ENCODE results near the gene FAM3D. TPM values are rescaled to one million over a fixed set of nuclear protein-coding genes. Genes with fewer than 3 reads are reported as not detected.

Gene FAM3D
- total RNA-seq, 1 donor from 2014 or later = not detected

DNA sequence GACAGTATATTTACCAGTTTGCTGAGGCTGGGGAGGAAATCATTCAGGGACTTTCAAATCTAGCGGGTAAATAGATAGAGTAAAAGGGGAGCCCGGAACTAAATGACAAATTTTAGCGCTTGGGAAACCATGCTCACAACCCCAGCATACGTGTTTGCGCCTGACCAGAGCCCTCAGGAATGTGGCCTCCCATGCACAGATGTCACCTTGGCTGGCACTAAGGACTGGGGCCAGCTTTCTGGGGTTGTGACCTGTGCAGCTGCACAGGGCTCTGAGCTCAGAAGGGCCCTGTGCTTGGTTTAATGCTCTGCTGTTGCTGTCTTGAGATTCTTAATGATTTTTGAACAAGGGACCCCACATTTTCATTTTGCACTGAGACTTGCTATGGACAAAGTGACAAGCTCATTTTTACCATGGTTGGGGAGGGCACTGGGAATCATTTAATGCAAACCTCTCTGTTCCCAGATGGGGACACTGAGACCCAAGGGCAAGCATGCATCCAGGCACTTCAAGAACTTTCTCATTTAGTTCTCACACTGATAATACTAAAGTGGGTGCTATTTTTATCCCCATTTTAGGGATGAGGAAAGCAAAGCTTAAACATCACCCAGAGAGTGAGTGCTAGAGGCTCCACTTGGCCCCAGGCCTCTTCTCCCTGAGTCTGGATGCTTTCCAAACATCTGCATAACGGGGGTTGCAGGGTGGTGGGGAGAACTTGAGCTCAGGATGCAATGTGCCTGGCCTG is 45.3 kb downstream of the FAM3D start:
- DNase-seq (ENCODE audit: missing footprints) (no peak), ATAC-seq (peak; percentile 38)
- intact Hi-C loops (cut with DNase I) = no loop called here

DNA sequence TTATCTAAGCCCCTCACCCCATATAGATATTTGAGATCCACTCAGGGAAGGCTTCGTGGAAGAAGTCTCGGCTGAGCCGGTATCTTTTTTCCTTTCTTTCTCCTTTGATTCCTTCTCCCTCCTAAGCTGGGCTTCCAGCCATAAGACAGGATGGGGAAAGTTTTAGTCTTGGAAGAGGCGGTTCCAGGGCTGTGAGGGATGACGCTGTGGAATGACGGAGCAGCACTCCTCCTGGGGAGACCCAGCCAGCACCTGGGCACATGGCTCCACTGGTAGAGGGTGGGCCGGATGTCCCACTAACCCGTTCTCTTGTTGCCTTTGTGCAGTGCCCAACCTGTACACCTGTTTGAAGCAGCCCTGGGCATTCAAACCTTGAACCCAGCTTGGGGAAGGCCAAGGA is 46.2 kb downstream of the FAM3D start:
- intact Hi-C loops (cut with DNase I) = no loop called here
- ATAC-seq (no peak), DNase-seq (ENCODE audit: missing footprints) (no peak)

DNA sequence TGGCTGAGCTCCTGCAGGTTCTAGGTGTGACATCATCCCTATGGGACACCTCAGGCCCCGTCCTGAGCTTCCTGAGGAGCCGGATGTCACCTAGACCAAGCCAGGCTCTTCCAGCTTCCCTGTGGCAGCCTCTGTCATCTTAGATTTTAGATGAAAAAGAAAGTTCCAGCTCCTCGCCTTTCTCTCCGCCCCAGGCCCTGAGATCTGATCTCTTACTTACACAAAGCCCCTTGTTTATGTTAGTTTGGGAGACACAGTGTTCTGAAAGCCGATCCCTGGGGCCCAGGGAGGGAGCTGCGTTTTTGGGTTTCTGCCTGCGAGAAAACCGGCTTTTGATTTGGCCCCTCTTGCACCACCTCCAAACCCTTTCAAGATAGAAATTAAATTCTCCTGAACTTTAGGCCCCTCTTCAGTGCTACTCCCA is 49.2 kb downstream of the FAM3D start:
- peak; percentile 58 for ATAC-seq
- intact Hi-C loops (cut with DNase I) = no loop called here

DNA sequence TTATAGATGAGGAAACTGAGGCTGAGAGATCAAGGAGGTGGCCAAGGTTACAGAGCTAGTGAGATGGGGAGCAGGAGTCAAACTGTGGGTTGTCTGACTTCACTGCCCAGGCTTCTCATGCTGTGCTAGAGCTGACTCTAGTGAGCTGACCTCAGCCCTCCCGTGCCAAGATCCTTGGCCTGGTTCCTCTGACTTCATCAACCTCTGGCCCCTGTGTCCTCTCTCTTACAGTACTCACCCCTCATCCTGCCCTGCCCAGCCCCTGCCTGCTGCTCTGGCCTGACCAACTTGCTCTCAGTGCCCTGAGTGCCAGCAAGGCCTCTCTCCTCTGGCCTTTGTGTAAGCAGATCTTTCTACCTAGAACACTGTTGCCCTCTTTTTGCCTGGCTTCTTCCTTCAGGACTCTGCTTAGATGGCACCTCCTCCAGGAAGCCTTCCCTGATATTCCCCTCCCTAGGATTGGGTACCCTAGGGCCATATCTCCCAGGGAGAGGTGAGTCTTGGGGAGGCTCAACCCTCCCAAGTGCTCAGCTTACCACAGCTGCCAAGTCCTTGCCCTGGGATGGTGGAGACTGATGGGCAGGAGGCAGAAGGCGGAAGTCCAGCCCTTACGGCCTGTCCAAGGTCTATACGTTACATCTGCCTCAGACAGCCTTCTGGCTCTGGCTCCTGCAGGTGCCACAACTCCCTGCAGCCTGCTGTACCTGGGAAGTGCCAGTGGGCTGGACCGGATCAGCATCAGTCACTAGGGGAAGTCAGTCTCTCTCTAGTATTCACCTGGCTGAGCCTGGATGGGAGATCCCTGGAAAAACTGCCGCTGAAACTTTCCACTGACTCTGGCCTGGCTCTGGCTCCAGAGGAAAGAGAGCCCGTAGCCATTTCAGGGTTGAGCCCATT is 53.1 kb downstream of the FAM3D start:
- peak; percentile 35 for ATAC-seq
- intact Hi-C loops (cut with DNase I) = no loop called here
- no peak for DNase-seq (ENCODE audit: missing footprints)

More for the DNA sequence above, 49.2 kb downstream of the FAM3D start:
- no peak for DNase-seq (ENCODE audit: missing footprints)

DNA sequence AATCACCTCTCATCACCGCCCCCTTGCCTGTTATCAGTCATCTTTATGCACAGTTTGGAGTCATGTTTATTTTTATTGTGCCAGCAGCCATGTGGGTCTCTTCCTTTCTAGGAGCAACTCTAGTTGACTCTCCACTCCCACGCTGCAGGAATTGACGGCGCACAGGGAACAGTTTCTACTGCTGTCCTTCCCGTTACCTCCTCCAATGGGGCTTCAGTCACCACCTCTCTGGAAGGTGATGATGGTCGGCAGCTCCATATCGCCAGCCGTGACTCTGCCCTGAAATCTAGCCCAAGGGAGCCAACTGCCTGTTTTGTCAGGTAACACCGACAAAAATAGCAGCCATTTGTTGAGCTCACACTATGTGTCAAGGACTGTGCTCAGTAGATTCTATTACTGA is 53.7 kb downstream of the FAM3D start:
- intact Hi-C loops (cut with DNase I) = no loop called here
- DNase-seq (ENCODE audit: missing footprints) = no peak
- ATAC-seq = peak; percentile 48

DNA sequence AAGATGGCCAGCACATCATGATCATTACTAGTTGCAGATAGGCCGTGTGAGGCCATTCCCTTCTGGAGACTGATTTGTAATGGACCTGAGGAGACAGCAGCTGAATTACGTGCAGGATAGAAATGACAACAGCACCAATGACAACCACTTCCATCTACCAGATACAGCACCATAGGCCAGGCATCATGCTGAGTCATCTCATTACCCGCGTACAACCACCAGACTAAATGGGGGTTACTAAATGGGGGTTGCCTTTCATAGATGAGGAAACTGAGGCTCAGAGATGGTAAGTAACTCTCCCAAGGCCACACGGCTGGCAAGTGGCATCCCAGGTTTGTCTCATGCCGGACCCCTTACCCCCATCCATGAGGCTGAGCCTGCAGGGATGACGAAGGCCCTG is 56.6 kb downstream of the FAM3D start:
- ATAC-seq = peak; percentile 24
- no peak for DNase-seq (ENCODE audit: missing footprints)
- intact Hi-C loops (cut with DNase I) = loop anchor here (2.0 kb wide), 1 partner anchor 15 kb away; no protein-coding TSS in a partner anchor

DNA sequence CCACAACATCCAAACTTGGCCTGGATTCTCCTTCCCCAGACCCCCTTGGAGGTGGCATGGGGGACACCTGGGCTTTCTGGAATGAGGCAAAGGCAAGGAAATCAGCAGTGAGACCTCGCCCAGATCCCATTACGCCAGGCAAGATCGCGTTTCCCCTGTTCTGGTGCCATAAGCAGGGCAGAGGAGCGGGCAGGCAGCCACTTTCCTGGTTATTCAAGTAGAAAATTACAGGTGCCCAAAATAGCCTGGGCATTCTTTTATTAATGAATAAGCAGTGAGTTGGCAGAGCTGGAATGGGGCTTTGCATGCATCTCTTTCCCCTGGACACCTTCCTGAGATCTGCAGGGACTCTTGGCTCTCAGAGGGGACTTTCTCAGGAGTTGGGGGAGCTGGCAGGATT is 57.9 kb downstream of the FAM3D start:
- no peak for DNase-seq (ENCODE audit: missing footprints)
- ATAC-seq = peak; percentile 42
- intact Hi-C loops (cut with DNase I) = no loop called here

DNA sequence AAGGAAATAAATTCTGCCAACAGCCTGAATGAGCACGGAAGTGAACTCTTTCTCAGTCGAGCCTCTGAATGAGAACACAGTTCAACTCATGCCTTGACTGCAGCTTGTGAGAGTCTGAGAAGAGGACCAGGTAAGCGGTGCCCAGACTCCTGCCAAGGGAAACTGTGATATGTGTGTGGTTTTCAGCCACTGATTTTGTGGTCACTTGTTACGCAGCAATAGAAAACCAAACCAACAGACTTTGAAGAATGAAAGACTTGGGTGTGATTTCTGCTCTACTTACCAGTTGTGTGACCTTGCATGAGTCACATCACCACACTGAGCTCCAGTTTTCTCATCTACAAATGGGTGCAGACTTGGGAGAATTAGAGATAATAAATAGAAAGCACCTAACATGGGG is 58.8 kb downstream of the FAM3D start:
- ATAC-seq (no peak), DNase-seq (ENCODE audit: missing footprints) (no peak)
- intact Hi-C loops (cut with DNase I) = no loop called here

DNA sequence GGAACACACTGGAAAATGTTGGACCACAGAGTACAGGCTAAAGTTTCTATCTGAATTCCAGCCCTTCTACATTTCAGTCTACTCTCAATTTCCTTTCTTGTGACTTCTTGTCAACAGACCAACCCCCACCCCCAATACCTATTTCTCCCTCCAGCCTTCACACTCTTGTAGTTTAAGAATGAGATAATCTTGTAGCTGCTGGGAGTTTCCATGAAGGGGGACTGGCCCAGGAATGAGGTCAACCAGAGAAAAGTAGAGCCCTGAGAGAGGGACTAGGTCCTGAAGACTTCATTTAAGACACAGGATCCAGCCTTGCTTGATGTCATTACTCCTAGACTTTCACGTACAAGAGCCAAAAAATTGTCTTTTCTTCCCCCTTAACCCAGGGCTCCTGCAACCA is 59.9 kb downstream of the FAM3D start:
- DNase-seq (ENCODE audit: missing footprints) (no peak), ATAC-seq (no peak)
- intact Hi-C loops (cut with DNase I) = no loop called here

DNA sequence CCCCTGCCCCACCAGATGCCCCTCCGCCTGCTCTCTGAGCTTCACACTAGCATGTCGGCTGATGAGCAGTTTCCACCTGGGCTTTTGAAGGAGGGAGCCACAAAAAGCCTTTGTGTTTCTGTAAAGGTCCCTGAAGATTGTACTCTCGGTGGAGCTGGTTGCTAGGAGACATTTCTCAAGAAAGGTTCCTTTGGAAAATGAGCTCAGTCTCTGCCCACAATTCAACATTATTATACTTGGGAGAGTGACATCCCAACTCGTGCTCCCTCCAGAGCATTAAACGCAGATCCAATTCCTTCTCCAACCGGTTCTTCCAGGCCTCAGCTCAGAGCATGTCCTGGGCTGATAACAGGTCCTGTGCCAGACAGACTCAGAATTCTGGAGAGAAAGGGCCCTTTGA is 62.5 kb downstream of the FAM3D start:
- intact Hi-C loops (cut with DNase I) = no loop called here
- DNase-seq (ENCODE audit: missing footprints) (no peak), ATAC-seq (no peak)

DNA sequence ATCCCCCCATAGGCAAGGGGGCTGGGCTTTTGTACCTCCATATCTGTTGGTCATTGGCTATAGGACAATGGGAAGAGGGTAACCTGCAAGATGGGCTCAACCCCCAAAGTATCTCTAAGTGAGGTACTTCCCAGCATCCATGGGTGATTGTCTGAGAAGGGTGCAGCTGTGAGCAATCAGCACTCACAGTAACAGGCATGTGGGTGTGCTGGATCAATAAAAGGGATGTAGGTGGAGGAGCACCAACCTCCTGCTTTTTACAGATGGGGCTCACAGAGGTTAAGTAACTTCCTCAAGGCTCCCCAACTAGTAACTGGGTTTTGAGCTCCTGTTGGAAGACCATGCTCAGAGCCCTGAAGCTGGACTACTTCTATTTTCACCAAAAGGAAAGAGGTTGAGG is 63.0 kb downstream of the FAM3D start:
- ATAC-seq (no peak), DNase-seq (ENCODE audit: missing footprints) (no peak)
- intact Hi-C loops (cut with DNase I) = no loop called here

DNA sequence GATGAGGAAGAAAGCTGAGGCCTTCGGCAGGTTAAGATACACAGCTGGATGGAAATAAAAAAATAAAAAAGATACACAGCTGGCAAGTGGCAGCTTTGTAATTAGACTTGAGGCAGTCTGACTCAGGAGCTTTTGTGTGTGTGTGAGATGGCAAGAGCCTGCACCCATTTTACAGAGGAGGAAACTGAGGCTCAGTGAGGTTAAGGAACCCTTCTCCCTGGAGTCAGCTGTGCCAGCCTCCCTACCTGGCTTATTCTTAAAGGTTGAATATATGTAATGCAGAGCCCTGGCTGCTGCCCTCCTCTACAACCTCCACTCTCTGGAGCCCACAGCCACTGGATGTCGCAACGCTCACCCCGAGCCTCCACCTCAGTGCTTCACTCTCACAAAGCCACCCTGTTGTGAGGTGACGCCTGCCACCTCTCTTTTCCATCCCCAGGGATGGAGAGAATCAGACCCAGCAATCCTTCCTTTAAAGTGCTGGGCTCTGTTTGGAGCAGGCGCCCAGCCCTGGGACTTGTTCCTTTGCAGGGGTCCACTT is 68.7 kb downstream of the FAM3D start:
- no peak for DNase-seq (ENCODE audit: missing footprints)
- ATAC-seq = no peak
- intact Hi-C loops (cut with DNase I) = no loop called here

DNA sequence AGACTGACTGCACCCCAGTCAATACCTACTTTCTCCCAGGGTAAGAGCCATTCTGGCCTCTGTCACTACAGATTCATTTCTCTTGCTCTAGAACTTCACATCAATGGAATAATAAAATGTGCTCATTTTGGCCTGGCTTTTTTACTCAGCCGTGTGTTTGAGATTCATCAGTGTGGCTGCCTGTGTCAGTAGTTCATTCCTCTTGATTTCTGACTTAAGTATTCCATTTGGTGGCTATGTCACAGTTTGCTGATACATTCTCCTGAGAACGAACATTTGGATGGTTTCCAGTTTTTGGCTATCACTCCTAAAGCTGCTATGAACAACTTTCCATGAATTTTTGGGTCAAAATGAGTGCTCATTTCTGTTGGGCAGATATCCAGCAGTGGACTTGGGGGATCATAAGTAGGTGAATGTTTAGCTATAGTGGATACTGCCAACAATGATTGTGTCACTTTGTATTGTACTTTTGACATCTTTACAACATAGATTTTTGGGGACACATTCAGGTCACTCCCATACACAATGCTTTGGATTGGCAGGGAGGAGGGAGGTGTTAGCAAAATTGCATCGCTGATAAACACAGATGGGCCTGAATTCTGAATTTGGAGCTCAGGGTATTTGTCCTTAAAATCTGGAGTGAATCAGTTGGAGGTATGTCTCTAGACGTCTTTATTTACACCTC is 69.6 kb downstream of the FAM3D start:
- ATAC-seq = no peak
- intact Hi-C loops (cut with DNase I) = no loop called here
- DNase-seq (ENCODE audit: missing footprints) = no peak

DNA sequence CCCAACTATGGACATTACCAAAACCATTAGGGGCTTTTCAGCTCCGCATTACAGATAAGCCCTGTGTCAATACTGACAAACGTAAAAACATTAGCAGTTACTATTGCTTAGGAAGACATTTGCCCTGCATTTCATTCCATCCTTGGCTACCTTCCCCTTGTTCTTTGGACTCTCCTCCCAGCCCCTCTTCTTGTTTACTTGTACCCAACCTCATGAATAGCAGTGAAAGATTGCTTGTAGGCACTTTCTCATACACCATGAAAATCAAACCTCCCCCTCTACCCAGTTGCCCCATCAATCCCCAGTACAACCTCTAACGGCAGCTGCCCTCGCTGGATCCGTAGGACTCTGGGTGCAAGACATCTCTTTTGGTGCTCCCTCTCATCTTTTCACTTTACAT is 72.5 kb downstream of the FAM3D start:
- no peak for DNase-seq (ENCODE audit: missing footprints)
- intact Hi-C loops (cut with DNase I) = no loop called here
- ATAC-seq = no peak

DNA sequence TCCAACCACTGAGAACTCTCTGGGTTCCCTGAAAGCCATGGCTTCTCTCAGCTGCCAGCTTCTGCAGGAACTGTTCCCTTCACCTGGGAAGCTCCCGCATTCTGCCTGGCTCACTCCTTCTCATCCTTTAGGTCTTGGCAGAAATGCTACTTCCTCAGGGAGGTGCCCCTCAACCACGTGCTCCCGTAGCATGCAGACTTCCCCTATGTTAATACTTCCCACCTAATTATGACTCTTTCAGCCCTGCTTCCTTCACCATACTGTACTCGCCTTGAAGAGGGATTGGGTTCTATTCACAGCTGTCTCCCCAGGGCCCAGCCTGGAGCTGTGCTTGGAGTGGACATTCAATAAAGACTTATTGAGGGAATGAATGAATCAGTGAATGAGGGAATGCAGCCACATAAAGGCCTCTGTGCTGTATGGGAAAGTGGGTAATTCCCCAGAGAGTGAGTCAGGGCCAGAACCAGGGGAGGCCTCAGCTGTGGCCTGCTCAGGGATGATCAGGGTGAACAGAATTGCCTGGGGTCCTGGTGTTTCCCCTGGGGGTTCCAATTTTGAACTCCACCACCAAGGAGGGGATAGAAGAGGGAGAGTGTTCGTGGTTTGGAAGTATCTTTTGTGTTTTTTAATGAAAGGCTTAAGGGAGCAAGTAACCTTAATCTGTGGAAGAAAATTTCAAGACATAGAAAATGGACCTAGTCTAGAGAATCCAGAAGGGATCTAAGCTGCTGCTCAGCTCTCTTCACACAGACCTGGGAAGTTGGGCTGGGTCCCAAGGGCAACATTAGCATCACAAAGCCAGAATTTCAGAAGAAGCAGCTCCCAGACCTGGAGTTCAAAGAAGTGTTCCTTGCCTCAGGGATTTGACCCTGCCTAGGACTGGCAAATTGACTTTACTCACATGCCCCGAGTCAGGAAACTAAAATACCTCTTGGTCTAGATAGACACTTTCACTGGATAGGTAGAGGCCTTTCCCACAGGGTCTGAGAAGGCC is 74.8 kb downstream of the FAM3D start:
- no peak for DNase-seq (ENCODE audit: missing footprints)
- no peak for ATAC-seq
- intact Hi-C loops (cut with DNase I) = no loop called here

DNA sequence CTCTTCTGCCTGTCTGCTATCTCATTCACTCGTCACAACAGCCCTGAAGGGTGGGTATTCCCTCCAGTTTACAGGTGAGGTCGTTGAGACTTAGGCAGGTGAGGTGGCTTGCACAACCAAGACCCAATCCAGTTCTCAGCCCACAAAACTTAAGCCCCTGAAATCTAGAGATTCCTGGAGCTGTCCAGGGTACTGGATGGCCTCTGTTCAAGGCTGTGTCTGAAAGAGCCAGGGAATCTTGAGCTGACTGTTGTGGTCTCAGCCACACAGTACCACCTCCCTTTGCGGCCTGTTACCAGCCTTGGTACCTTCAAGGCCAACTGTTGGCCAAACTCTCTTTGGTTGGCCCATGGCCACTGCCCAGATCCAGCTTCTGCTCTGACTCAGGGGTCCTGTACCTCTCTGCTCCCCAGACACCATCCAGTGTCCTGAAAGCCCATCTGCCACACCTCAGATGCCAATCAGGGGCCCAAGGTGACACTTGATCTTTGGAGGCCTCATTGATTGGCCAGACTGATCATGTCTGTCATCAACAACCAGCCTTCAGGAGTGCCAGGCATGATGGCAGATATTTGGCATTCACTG is 78.5 kb downstream of the FAM3D start:
- intact Hi-C loops (cut with DNase I) = no loop called here
- no peak for DNase-seq (ENCODE audit: missing footprints)
- no peak for ATAC-seq

DNA sequence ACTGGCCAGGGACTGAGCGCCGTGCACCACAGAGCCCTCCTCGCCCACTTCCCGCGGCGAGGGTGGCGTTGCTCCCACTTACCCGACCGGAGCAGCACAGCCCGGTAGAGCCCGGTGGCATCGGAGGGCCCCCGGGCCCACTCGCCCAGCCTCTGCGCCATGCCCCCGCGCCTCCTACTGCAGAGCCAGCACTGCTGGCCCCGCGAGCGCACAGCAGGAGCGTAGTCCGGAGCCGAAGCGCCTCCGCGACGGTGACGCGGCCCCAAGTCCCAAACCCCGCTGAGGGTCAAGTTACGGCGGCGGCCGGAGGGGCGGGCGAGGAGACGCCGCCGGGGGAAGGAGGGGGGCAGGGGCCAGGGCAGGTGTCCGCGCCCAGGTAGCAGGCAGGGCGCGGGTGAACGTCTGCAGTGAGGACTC is 79.8 kb downstream of the FAM3D start:
- no peak for DNase-seq (ENCODE audit: missing footprints)
- no peak for ATAC-seq

DNA sequence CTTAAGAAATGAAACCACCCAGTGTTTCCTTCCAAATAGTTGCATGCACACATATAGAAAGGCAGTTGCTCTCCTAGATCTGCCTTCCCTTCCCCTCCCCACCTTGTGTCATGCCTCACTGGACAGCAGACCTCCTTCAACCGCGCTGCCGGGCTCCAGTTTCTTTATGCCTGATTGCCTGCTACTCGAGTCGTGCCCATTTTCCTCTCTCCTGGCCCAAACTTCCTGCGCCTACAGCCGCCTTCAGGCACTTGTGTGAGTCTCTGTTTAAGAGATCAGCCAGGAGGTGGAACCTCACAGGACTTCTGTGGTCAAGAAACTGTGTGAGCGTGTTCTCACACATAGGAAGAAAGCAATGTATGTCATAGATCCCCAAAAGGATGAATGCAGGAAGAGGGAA is 80.6 kb downstream of the FAM3D start:
- ATAC-seq (peak; percentile 8), DNase-seq (ENCODE audit: missing footprints) (no peak)
- intact Hi-C loops (cut with DNase I) = loop anchor here (1.0 kb wide), 1 partner anchor 43 kb away; no protein-coding TSS in a partner anchor

More for the DNA sequence above, 79.8 kb downstream of the FAM3D start:
- intact Hi-C loops (cut with DNase I) = no loop called here

All from Right ventricle myocardium inferior (tissue), 1 donor.